Measurements from ENCODE around the gene TJAP1.

TJAP1 gene

DNA sequence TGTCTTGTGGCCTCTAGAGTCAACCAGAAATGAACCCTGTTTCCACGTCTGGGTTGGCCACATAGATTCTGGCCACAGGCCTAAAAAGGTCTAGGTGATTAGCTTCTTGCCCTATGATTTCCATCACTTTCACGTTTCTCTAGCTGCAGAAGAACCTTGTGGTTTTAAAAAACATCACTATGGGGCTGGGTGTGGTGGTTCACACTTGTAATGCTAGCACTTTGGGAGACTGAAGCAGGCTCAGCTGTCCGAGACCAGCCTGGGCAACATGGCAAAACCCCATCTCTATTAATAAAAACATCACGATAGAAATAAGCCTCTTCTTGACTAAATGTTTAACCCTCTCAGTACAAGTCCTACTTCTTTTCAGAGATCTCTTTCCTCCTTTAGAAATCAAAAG, 67.1 kb downstream of the TJAP1 start:
- Histone ChIP-seq H3K27me3 (ENCODE audit: control insufficient read depth in 1 of 2, insufficient read depth in 2 of 2, low read length in 2 of 2) (no peaks in the 10 kb centered on the region), H3K36me3 (ENCODE audit: control insufficient read depth in 1 of 2, insufficient read depth in 2 of 2, low read length in 2 of 2) (peaks cover 9 to 70% of the 10 kb centered on the region in 2 donors), H3K27ac (ENCODE audit: low read depth, low read length) (no peak overlapping the region), H3K4me1 (ENCODE audit: control insufficient read depth in 1 of 2, insufficient read depth in 2 of 2, low read length in 2 of 2) (no peaks in the 10 kb centered on the region), H3K4me3 (ENCODE audit: low read depth in 1 of 2, low read length in 2 of 2) (no peak overlapping the region), H3K9ac (ENCODE audit: low read depth in 1 of 2, low read length in 2 of 2) (no peak overlapping the region), H3K9me3 (ENCODE audit: control insufficient read depth in 1 of 2, low read length in 2 of 2) (no peaks in the 10 kb centered on the region)

DNA sequence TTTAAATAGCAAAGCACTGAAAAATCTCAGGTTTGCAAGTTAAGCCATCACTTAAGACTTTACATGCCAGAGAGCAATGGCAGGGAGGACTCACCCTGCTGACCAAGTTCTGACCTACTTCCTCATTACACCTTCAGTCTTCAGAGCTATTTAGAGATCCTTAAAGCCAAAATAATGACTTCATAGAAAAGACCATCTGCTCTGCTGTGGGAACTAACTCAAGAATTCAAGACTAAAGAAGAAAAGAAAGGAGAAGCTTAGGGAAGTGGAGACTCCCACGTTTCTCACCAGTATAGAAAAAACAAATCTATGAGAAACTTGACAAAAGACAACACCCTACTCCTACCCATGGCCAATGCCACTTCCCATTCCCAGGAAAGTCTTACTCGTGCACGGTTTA, 69.9 kb downstream of the TJAP1 start:
- H3K9ac ChIP-seq (ENCODE audit: low read depth in 1 of 2, low read length in 2 of 2), result no peak overlapping the region
- no peak overlapping the region for H3K27ac ChIP-seq (ENCODE audit: low read depth, low read length)
- H3K4me3 ChIP-seq (ENCODE audit: low read depth in 1 of 2, low read length in 2 of 2), result no peak overlapping the region
- H3K27me3 ChIP-seq (ENCODE audit: control insufficient read depth in 1 of 2, insufficient read depth in 2 of 2, low read length in 2 of 2), result no peaks in the 10 kb centered on the region
- H3K9me3 ChIP-seq (ENCODE audit: control insufficient read depth in 1 of 2, low read length in 2 of 2), result no peaks in the 10 kb centered on the region
- H3K36me3 ChIP-seq (ENCODE audit: control insufficient read depth in 1 of 2, insufficient read depth in 2 of 2, low read length in 2 of 2), result peaks cover 21 to 93% of the 10 kb centered on the region in 2 donors
- H3K4me1 ChIP-seq (ENCODE audit: control insufficient read depth in 1 of 2, insufficient read depth in 2 of 2, low read length in 2 of 2), result no peaks in the 10 kb centered on the region
